Mucosa of rectum (tissue), 2 donors: Measurements from ENCODE around the gene ATP5PB.

Experiments used
- H3K27ac ChIP-seq, 2 donors: one replicate each; pipeline ENCODE4 v1.7.0; 2013; ENCODE audit warnings: inconsistent platforms in 2 of 2, low read depth in 2 of 2, low read length in 2 of 2
- H3K27me3 ChIP-seq, 2 donors: one replicate each; pipeline ENCODE4 v1.7.0; 2013; ENCODE audit warnings: low read length in 2 of 2; ENCODE audit not compliant: control insufficient read depth in 2 of 2, insufficient read depth in 2 of 2
- H3K36me3 ChIP-seq, 2 donors: one replicate each; pipeline ENCODE4 v1.7.0; 2013; ENCODE audit warnings: low read length in 2 of 2; ENCODE audit not compliant: control insufficient read depth in 2 of 2, insufficient read depth in 2 of 2
- H3K4me1 ChIP-seq, 2 donors: one replicate each; pipeline ENCODE4 v1.7.0; 2013; ENCODE audit warnings: low read length in 2 of 2, mild to moderate bottlenecking in 1 of 2; ENCODE audit not compliant: control insufficient read depth in 2 of 2, insufficient read depth in 2 of 2
- H3K4me3 ChIP-seq, 2 donors: one replicate each; pipeline ENCODE4 v1.7.0; 2013; ENCODE audit warnings: low read length in 2 of 2
- H3K9ac ChIP-seq, 2 donors: one replicate each; pipeline ENCODE4 v1.7.0; 2013; ENCODE audit warnings: low read length in 2 of 2, low read depth in 1 of 2, mild to moderate bottlenecking in 1 of 2
- H3K9me3 ChIP-seq, 2 donors: one replicate each; pipeline ENCODE4 v1.7.0; 2013; ENCODE audit warnings: low read length in 2 of 2; ENCODE audit not compliant: control insufficient read depth in 2 of 2
- donor health status: healthy.
- donor health status: Normal muscosa, but diverticular disease.

ATP5PB gene

DNA sequence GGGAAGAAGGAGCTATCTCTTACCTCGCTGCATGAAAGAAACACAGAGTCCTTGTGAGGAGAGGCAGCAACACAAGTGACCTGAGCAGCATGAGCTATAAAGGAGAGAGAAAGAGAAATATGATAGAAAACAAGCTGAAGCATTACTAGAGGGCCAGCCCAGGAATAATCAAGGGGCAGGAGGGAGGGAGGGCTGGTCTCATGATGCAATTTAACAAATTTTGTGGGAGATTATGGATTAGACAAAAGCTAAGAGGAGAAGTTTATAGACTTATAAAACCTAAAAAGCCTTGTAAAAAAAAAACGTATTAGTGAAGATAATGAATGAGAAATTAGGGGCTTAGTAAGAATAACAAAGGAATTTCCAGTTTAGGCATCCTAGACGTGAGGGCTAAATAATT is 5.2 kb upstream of the ATP5PB start:
- Histone ChIP-seq H3K27ac (no peak overlapping the region), H3K9ac (no peak overlapping the region), H3K27me3 (no peaks in the 10 kb centered on the region), H3K36me3 (peaks cover 44 to 51% of the 10 kb centered on the region in 2 donors), H3K9me3 (no peaks in the 10 kb centered on the region), H3K4me3 (no peak overlapping the region), H3K4me1 (peaks cover 10 to 15% of the 10 kb centered on the region in 2 donors)

DNA sequence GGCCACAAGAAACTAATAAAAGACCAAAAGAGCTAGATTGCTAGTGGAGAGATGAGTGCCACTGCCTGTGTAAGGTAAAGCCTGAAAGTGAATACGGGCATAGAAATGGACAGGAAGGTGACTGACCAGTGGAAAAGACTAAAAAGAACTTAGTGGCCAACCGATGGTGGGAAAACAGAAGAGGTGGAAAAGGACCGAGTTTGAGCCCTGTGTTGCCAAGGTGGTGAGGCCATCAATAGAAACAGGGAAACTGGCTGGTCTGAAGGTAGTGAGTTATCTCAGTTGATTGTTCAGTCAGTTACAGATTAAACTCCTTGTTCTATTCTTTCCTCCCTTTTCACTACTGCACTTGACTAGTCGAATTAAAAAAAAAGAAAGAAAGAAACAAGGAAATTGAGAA is 2.7 kb upstream of the ATP5PB start:
- peaks cover 36 to 38% of the 10 kb centered on the region in 2 donors for H3K36me3 ChIP-seq
- no peaks in the 10 kb centered on the region for H3K27me3 ChIP-seq
- no peak overlapping the region for H3K9ac ChIP-seq
- peak overlapping the region in 1 of 2 donors; percentile 11 for H3K4me3 ChIP-seq
- peaks cover 26 to 33% of the 10 kb centered on the region in 2 donors for H3K4me1 ChIP-seq
- H3K27ac ChIP-seq: peak overlapping the region; percentile 39 to 62
- H3K9me3 ChIP-seq: no peaks in the 10 kb centered on the region

GRCh38 chr1:111446967-111447892 is 2.0 kb upstream of the ATP5PB start:
- Histone ChIP-seq H3K4me3 (peak overlapping the region; percentile 100), H3K9ac (no peak overlapping the region), H3K27me3 (no peaks in the 10 kb centered on the region), H3K9me3 (no peaks in the 10 kb centered on the region), H3K4me1 (peaks cover 27 to 34% of the 10 kb centered on the region in 2 donors), H3K36me3 (peaks cover 29 to 34% of the 10 kb centered on the region in 2 donors), H3K27ac (peak overlapping the region; percentile 39 to 62)

DNA sequence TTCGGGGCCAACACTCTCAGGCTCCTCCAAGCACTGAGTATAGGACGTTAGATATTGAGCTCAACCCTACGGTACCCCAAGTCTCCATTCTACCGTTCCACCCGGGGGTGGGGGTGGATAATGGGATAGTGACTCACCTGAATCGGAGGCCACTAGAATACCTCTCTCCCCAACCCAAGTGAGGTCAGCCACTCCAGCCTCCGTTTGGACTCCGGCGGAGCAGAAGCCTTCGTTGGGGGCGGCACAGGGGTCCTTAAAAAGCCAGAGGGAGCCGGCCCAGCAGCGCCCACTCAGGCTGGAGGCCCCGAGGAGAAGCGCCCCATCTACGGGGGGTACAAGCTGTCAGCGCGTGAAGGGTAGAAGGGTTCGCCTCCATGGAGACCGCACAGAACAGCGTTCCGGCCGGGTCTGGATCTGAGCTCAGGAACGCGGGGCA is 764 bp upstream of the ATP5PB start:
- Histone ChIP-seq H3K4me1 (peaks cover 30 to 36% of the 10 kb centered on the region in 2 donors), H3K9me3 (no peaks in the 10 kb centered on the region), H3K27ac (peak overlapping the region; percentile 57 to 63), H3K27me3 (no peaks in the 10 kb centered on the region), H3K9ac (peak overlapping the region; percentile 68 to 74), H3K36me3 (peaks cover 18 to 21% of the 10 kb centered on the region in 2 donors), H3K4me3 (peak overlapping the region; percentile 100)

DNA sequence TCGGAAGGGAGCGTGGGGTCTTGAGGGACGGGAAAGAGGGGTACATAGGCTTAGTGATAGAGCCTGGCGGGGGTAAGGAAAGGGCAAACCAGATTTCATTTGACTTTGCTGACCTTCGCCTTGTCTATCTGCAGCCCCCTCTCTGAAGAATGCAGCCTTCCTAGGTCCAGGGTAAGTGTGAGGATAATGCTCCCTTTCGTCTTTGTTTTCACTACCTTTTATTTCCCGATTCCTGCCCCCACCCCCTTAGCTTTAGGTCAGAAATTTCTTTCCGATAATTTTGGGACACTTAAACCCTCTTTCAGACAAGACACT is 396 bp downstream of the ATP5PB start:
- peak overlapping the region; percentile 97 to 99 for H3K9ac ChIP-seq
- H3K27me3 ChIP-seq: no peaks in the 10 kb centered on the region
- peaks cover 30 to 40% of the 10 kb centered on the region in 2 donors for H3K4me1 ChIP-seq
- H3K4me3 ChIP-seq: peak overlapping the region; percentile 100
- H3K36me3 ChIP-seq: peaks cover 19% of the 10 kb centered on the region in 2 donors
- H3K9me3 ChIP-seq: no peaks in the 10 kb centered on the region
- H3K27ac ChIP-seq: peak overlapping the region; percentile 89 to 93

- H3K9ac ChIP-seq: peak overlapping the region; percentile 97 to 99
- H3K36me3 ChIP-seq: peaks cover 21 to 22% of the 10 kb centered on the region in 2 donors
- H3K4me3 ChIP-seq: peak overlapping the region; percentile 100
- peaks cover 30 to 40% of the 10 kb centered on the region in 2 donors for H3K4me1 ChIP-seq
- no peaks in the 10 kb centered on the region for H3K27me3 ChIP-seq
- H3K9me3 ChIP-seq: no peaks in the 10 kb centered on the region
- H3K27ac ChIP-seq: peak overlapping the region in 1 of 2 donors; percentile 89
Observed at GRCh38 chr1:111450185-111450584, 921 bp downstream of the ATP5PB start.

DNA sequence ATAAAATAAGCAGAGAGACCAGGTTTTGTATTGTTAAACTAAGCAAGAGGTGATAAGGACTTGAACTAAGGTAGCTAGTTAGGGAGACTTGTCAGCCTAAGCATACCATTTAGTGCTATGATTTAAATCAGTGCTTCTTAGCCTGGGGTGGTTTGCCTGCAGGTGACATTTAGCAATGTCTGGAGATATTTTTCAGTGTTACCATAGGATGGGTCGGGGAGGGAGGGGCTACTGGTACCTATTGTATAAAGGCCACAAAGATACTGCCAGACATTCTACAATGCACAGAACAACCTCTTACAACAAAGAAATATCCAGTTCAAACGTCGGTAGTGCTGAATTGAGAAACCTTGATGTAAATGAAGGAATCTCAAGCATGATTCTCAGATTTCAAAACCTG is 3.3 kb downstream of the ATP5PB start:
- Histone ChIP-seq H3K27ac (no peak overlapping the region), H3K27me3 (no peaks in the 10 kb centered on the region), H3K9me3 (no peaks in the 10 kb centered on the region), H3K9ac (no peak overlapping the region), H3K4me1 (peaks cover 22 to 28% of the 10 kb centered on the region in 2 donors), H3K36me3 (peaks cover 33 to 37% of the 10 kb centered on the region in 2 donors), H3K4me3 (no peak overlapping the region)

DNA sequence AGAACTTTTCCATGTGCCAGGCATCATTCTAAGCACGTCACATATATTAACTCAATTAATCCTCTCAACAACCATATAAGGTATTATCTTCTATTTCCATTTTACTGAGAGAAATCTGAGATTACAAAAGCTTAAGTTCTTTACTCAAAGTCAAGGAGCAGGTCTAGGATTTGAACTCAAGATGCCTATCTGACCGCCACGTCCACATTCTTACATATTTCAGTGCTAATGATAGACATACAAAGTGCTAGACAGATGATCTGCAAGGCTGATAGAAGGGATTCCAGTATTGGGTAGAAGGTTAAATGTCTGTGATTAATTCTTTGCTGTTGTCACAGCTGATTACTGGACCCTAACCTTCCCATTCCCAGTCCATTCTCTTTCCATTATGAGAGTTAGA is 4.4 kb downstream of the ATP5PB start:
- peaks cover 19 to 25% of the 10 kb centered on the region in 2 donors for H3K4me1 ChIP-seq
- H3K9me3 ChIP-seq: no peaks in the 10 kb centered on the region
- no peak overlapping the region for H3K9ac ChIP-seq
- peaks cover 45 to 48% of the 10 kb centered on the region in 2 donors for H3K36me3 ChIP-seq
- no peak overlapping the region for H3K4me3 ChIP-seq
- no peak overlapping the region for H3K27ac ChIP-seq
- no peaks in the 10 kb centered on the region for H3K27me3 ChIP-seq

- peaks cover 17 to 22% of the 10 kb centered on the region in 2 donors for H3K4me1 ChIP-seq
- peaks cover 57 to 59% of the 10 kb centered on the region in 2 donors for H3K36me3 ChIP-seq
- no peaks in the 10 kb centered on the region for H3K27me3 ChIP-seq
- no peaks in the 10 kb centered on the region for H3K9me3 ChIP-seq
- H3K27ac ChIP-seq: no peak overlapping the region
- no peak overlapping the region for H3K9ac ChIP-seq
- H3K4me3 ChIP-seq: no peak overlapping the region
Observed at GRCh38 chr1:111454859-111455641, 5.8 kb downstream of the ATP5PB start.

DNA sequence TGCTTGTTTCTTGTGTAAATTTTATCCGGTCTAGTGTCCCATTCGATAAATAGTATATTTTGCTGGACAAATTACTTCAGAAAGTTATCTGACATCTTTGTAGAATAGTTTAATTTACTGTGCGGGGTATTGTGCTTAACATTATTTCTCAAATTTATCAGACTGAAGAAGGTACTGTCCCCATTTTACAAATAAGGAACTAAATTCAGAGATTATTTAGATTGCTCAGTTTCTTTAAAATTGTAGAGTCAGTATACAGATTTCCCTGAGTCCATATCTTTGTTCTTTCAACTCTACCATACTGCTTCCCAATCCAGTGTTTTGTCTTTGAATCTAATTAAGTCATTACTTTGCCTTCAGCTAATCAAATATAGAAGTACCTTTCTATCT is 6.4 kb downstream of the ATP5PB start:
- H3K27me3 ChIP-seq: no peaks in the 10 kb centered on the region
- no peak overlapping the region for H3K27ac ChIP-seq
- no peaks in the 10 kb centered on the region for H3K9me3 ChIP-seq
- peaks cover 61 to 62% of the 10 kb centered on the region in 2 donors for H3K36me3 ChIP-seq
- peaks cover 12 to 16% of the 10 kb centered on the region in 2 donors for H3K4me1 ChIP-seq
- H3K9ac ChIP-seq: no peak overlapping the region
- H3K4me3 ChIP-seq: no peak overlapping the region
